Activated naive CD4-positive, alpha-beta T cell treated with anti-CD3 and anti-CD28 coated beads, Interleukin-2, amount 50 U/mL, for 16 hours (primary cell): Measurements from ENCODE around the gene PAK6.

Source experiments
- DNase-seq: peaks from one replicate; pipeline ENCODE4 v3.0.0-alpha.2; 2020

The PAK6 gene

GRCh38 chr15:40312370-40313158 lies 73.7 kb downstream of the PAK6 start:
- no peak for DNase-seq

- no peak for DNase-seq
Measured at GRCh38 chr15:40313531-40314398, 74.9 kb downstream of the PAK6 start.

- DNase-seq = no peak
Measured at GRCh38 chr15:40314723-40315276, 75.9 kb downstream of the PAK6 start.

- no peak for DNase-seq
Measured at GRCh38 chr15:40316931-40317330, 78.1 kb downstream of the PAK6 start.

- DNase-seq = no peak
Measured at GRCh38 chr15:40317580-40317979, 78.7 kb downstream of the PAK6 start.

GRCh38 chr15:40320409-40320808 lies 81.5 kb downstream of the PAK6 start:
- no peak for DNase-seq

- peak; percentile 51 for DNase-seq
Measured at GRCh38 chr15:40320931-40321371, 82.1 kb downstream of the PAK6 start.

- DNase-seq = no peak
Measured at GRCh38 chr15:40322531-40323238, 83.8 kb downstream of the PAK6 start.

GRCh38 chr15:40323239-40323952 lies 84.5 kb downstream of the PAK6 start, which contains the start of gene INAFM2:
INAFM2 (plus strand) TSS chr15:40323692; CDS start chr15:40324056, 364 bp downstream.
- peak; percentile 91 for DNase-seq

- no peak for DNase-seq
Measured at GRCh38 chr15:40323953-40324937, 85.4 kb downstream of the PAK6 start.

GRCh38 chr15:40325188-40325587 lies 86.3 kb downstream of the PAK6 start:
- no peak for DNase-seq

GRCh38 chr15:40325700-40326099 lies 86.8 kb downstream of the PAK6 start:
- DNase-seq = no peak
